ENCODE data around the gene SLC35F4.

DNA sequence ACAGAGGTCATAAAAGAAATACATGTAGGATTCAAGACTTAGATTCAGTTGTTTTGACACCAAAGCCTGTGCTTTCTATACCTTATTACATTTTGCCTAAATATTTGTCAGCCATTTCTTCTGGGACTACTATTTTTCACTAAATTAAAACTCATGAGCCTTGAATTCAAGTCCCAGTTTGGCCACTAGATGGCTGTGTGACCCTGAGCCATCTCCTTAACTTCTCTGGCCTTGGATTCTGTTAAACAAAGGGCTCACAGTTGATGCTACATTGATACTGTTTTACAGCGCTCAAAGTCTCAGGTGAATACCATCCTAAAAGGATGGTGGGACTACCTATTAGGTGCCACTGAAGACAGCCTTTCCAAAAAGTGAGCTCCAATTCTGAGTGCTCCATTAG is 332.7 kb downstream of the SLC35F4 start:
- TF ChIP-seq, protein P1, sequence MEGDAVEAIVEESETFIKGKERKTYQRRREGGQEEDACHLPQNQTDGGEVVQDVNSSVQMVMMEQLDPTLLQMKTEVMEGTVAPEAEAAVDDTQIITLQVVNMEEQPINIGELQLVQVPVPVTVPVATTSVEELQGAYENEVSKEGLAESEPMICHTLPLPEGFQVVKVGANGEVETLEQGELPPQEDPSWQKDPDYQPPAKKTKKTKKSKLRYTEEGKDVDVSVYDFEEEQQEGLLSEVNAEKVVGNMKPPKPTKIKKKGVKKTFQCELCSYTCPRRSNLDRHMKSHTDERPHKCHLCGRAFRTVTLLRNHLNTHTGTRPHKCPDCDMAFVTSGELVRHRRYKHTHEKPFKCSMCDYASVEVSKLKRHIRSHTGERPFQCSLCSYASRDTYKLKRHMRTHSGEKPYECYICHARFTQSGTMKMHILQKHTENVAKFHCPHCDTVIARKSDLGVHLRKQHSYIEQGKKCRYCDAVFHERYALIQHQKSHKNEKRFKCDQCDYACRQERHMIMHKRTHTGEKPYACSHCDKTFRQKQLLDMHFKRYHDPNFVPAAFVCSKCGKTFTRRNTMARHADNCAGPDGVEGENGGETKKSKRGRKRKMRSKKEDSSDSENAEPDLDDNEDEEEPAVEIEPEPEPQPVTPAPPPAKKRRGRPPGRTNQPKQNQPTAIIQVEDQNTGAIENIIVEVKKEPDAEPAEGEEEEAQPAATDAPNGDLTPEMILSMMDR (IDR thresholded peaks at IDR 0.05), result peak in 3 of 6 experiments; percentile 30 to 42 (median 41)
- no peak for TF ChIP-seq POLR2A (IDR thresholded peaks at IDR 0.05)

Measured in thyroid gland (tissue), 4 donors.